HepG2 (cell line): ENCODE results near the gene SOX4. TPM values are rescaled to one million over a fixed set of nuclear protein-coding genes. Genes with fewer than 3 reads are reported as not detected.

Experiments
- ASH2L ChIP-seq: fragments of 300-600, 200-600 bp; sonication (generic); IDR thresholded peaks from 2 replicates; pipeline ENCODE4 v1.7.0; 2017; ENCODE audit warnings: low read depth, mild to moderate bottlenecking, moderate library complexity, mixed read lengths, low read length; ENCODE audit not compliant: insufficient read length
- CBX2 ChIP-seq, 2 experiments: fragments of 200-600 bp in 1 of 2; sonication (generic); formaldehyde crosslinking in 1 of 2; IDR thresholded peaks; 2 replicates each; pipeline versions ENCODE4 v1.7.0 to v1.8.1; 2018 to 2022; ENCODE audit warnings: low read depth in 2 of 2, low read length in 1 of 2, mild to moderate bottlenecking in 1 of 2, missing genetic modification reagents in 1 of 2
- CEBPZ ChIP-seq: IDR thresholded peaks from 2 replicates; pipeline ENCODE4 v1.6.1; 2012; ENCODE audit warnings: low read length, improper control_type of control experiment
- EED ChIP-seq: sonication (generic); formaldehyde crosslinking; IDR thresholded peaks from 2 replicates; pipeline ENCODE4 v1.5.0; 2020; ENCODE audit warnings: mild to moderate bottlenecking, missing genetic modification reagents
- KLF16 ChIP-seq, 2 experiments: sonication (generic) in 1 of 2; formaldehyde crosslinking in 1 of 2; IDR thresholded peaks; 2 replicates each; pipeline versions ENCODE4 v1.6.1 to v1.8.0; 2016 to 2023; ENCODE audit warnings: missing genetic modification reagents in 2 of 2, missing compliant biosample characterization in 1 of 2
- MTF1 ChIP-seq: sonication (generic); formaldehyde crosslinking; IDR thresholded peaks from 2 replicates; pipeline ENCODE4 v1.5.0; 2020; ENCODE audit warnings: missing genetic modification reagents
- PHB2 ChIP-seq: fragments of 450-650 bp; IDR thresholded peaks from 2 replicates; pipeline ENCODE4 v1.6.1; 2018; ENCODE audit not compliant: partially characterized antibody
- RXRB ChIP-seq: IDR thresholded peaks from 2 replicates; pipeline ENCODE4 v1.6.1; 2016; ENCODE audit warnings: borderline replicate concordance, missing genetic modification reagents, missing compliant biosample characterization
- TGIF2 ChIP-seq: IDR thresholded peaks from 2 replicates; pipeline ENCODE4 v1.6.1; 2016; ENCODE audit warnings: control low read depth, missing compliant biosample characterization
- TSC22D2 ChIP-seq: sonication (generic); formaldehyde crosslinking; IDR thresholded peaks from 2 replicates; pipeline ENCODE4 v1.5.1; 2020; ENCODE audit warnings: missing genetic modification reagents, mild to moderate bottlenecking, borderline replicate concordance
- ZNF260 ChIP-seq: sonication (generic); formaldehyde crosslinking; IDR thresholded peaks from 2 replicates; pipeline ENCODE4 v1.4.0; 2020; ENCODE audit warnings: missing genetic modification reagents, low read depth, mild to moderate bottlenecking, borderline replicate concordance
- ZNF382 ChIP-seq: sonication (generic); formaldehyde crosslinking; IDR thresholded peaks from 2 replicates; pipeline ENCODE4 v1.5.0; 2020; ENCODE audit warnings: missing genetic modification reagents, mild to moderate bottlenecking, borderline replicate concordance
- ZNF451 ChIP-seq: sonication (generic); formaldehyde crosslinking; IDR thresholded peaks from 2 replicates; pipeline ENCODE4 v1.5.0; 2020; ENCODE audit warnings: mild to moderate bottlenecking, missing genetic modification reagents
- ZNF678 ChIP-seq: sonication (generic); formaldehyde crosslinking; IDR thresholded peaks from 2 replicates; pipeline ENCODE4 v1.4.0; 2020; ENCODE audit warnings: mild to moderate bottlenecking, missing genetic modification reagents
- polyA plus RNA-seq, 8 experiments: library from polyadenylated mRNA; depleted of rRNA in 3 of 8; stranded (reverse) in 7 of 8; unstranded in 1 of 8; fragments of >200 nt; fragmentation: Illumina TruSeq in 4 of 8; extraction: Trizol in 4 of 8; gene quantifications; 2 replicates each; pipeline versions ENCODE4 v1.2.1 to v1.2.3, GENCODE V29; 2011 to 2016; ENCODE audit warnings: low read depth in 4 of 8, missing spikeins in 1 of 8, mixed read lengths in 1 of 8; ENCODE audit not compliant: insufficient read depth in 1 of 8
- total RNA-seq, 5 experiments: library from RNA; depleted of rRNA; stranded (reverse); fragments of >200 nt; fragmentation: Illumina TruSeq; extraction: Trizol; gene quantifications; 2 replicates each; pipeline ENCODE4 v1.2.3, GENCODE V29; 2016; ENCODE audit warnings: low read depth in 1 of 5
- TF ChIP-seq, protein P1 (sequence below): fragments of 450-650 bp; IDR thresholded peaks from 2 replicates; pipeline ENCODE4 v1.6.1; 2016
- TF ChIP-seq, protein P2 (sequence below): sonication (generic); formaldehyde crosslinking; IDR thresholded peaks from 2 replicates; pipeline ENCODE4 v1.4.0; 2020; ENCODE audit warnings: missing genetic modification reagents, borderline replicate concordance
- TF ChIP-seq, protein P3 (sequence below): sonication (generic); formaldehyde crosslinking; IDR thresholded peaks from 2 replicates; pipeline ENCODE4 v1.5.0; 2020; ENCODE audit warnings: missing genetic modification reagents
- TF ChIP-seq, protein P4 (sequence below): sonication (generic); formaldehyde crosslinking; IDR thresholded peaks from 2 replicates; pipeline ENCODE4 v1.8.0; 2022; ENCODE audit warnings: missing genetic modification reagents, mild to moderate bottlenecking, inconsistent platforms, borderline replicate concordance

SOX4 gene
- total and polyA plus RNA-seq, 2 of the 13 experiments (the other 11 are each of a cell fraction or from before 2014, with no cell fraction given) = 2.6 to 3.4 TPM

GRCh38 chr6:21594416-21595281, 1.1 kb downstream of the SOX4 start (continued):
- no peak for TF ChIP-seq ZNF678 (CRISPR knock-in tag)
- TF ChIP-seq, protein P1, sequence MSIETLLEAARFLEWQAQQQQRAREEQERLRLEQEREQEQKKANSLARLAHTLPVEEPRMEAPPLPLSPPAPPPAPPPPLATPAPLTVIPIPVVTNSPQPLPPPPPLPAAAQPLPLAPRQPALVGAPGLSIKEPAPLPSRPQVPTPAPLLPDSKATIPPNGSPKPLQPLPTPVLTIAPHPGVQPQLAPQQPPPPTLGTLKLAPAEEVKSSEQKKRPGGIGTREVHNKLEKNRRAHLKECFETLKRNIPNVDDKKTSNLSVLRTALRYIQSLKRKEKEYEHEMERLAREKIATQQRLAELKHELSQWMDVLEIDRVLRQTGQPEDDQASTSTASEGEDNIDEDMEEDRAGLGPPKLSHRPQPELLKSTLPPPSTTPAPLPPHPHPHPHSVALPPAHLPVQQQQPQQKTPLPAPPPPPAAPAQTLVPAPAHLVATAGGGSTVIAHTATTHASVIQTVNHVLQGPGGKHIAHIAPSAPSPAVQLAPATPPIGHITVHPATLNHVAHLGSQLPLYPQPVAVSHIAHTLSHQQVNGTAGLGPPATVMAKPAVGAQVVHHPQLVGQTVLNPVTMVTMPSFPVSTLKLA = no peak
- peak; percentile 81; the same call in 1 of the 2 replicates for TF ChIP-seq EED (CRISPR knock-in tag)
- no peak for TF ChIP-seq CBX2 (IDR thresholded peaks at IDR 0.05; ENCODE audit: low read depth, low read length)
- TF ChIP-seq CBX2 (CRISPR knock-in tag; IDR thresholded peaks at IDR 0.05; ENCODE audit: low read depth) = no peak
- TF ChIP-seq, protein P2, sequence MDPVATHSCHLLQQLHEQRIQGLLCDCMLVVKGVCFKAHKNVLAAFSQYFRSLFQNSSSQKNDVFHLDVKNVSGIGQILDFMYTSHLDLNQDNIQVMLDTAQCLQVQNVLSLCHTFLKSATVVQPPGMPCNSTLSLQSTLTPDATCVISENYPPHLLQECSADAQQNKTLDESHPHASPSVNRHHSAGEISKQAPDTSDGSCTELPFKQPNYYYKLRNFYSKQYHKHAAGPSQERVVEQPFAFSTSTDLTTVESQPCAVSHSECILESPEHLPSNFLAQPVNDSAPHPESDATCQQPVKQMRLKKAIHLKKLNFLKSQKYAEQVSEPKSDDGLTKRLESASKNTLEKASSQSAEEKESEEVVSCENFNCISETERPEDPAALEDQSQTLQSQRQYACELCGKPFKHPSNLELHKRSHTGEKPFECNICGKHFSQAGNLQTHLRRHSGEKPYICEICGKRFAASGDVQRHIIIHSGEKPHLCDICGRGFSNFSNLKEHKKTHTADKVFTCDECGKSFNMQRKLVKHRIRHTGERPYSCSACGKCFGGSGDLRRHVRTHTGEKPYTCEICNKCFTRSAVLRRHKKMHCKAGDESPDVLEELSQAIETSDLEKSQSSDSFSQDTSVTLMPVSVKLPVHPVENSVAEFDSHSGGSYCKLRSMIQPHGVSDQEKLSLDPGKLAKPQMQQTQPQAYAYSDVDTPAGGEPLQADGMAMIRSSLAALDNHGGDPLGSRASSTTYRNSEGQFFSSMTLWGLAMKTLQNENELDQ (CRISPR knock-in tag) = no peak
- no peak for TF ChIP-seq PHB2
- TF ChIP-seq TGIF2 = no peak
- TF ChIP-seq RXRB (CRISPR knock-in tag) = no peak
- TF ChIP-seq ZNF451 (CRISPR knock-in tag) = peak; percentile 71; the same call in 1 of the 2 replicates
- TF ChIP-seq MTF1 (CRISPR knock-in tag) = no peak
- no peak for TF ChIP-seq ZNF382
- TF ChIP-seq, protein P3, sequence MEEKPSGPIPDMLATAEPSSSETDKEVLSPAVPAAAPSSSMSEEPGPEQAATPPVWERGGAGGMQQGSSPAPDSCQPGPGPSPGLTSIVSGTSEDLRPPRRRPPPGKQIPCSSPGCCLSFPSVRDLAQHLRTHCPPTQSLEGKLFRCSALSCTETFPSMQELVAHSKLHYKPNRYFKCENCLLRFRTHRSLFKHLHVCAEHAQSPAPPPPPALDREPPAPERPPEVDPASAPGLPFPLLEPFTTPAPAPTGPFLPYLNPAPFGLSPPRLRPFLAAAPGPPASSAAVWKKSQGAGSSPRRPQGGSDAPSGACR (CRISPR knock-in tag) = no peak
- peak; percentile 38; the same call in 1 of the 2 replicates for TF ChIP-seq TSC22D2
- no peak for TF ChIP-seq ZNF260 (CRISPR knock-in tag)
- no peak for TF ChIP-seq CEBPZ
- no peak for TF ChIP-seq ASH2L
- TF ChIP-seq, protein P4, sequence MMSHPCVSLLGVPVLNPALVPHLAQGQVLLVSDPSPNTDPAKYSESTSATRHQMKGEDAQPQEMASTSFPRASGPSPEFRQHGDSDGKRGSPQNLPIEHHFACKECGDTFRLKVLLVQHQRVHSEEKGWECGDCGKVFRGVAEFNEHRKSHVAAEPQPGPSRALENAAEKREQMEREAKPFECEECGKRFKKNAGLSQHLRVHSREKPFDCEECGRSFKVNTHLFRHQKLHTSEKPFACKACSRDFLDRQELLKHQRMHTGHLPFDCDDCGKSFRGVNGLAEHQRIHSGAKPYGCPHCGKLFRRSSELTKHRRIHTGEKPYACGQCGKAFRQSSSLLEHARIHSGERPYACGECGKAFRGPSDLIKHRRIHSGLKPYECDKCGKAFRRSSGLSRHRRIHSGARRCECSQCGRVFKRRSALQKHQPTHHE (CRISPR knock-in tag) = peak; percentile 50; the same call in 1 of the 2 replicates
- TF ChIP-seq KLF16 (CRISPR knock-in tag; IDR thresholded peaks at IDR 0.05) = peak in 1 of 2 experiments; percentile 30; a peak in 1 of 4 replicates
